HK-2 (cell line): ENCODE results near the gene CDC42BPG.
"Not testable (repeated sequence)": the region's sequence is repeated elsewhere in the genome, so short reads cannot be mapped to it uniquely, and the experiment has no call there.

Experiments used
- DNase-seq: peaks from one replicate; pipeline ENCODE4 v3.0.0-alpha.2; 2018; ENCODE audit not compliant: unreplicated experiment

CDC42BPG gene

GRCh38 chr11:64834723-64835615, 9.5 kb downstream of the CDC42BPG start:
- DNase-seq = peak; percentile 70

GRCh38 chr11:64834031-64834722, 10.3 kb downstream of the CDC42BPG start:
- DNase-seq = no peak

GRCh38 chr11:64833509-64833908, 10.9 kb downstream of the CDC42BPG start:
- DNase-seq = no peak

GRCh38 chr11:64833198-64833502, 11.3 kb downstream of the CDC42BPG start:
- no peak for DNase-seq

- DNase-seq = no peak
These were observed 11.8 kb downstream of the CDC42BPG start for GRCh38 chr11:64832467-64833197.

GRCh38 chr11:64831411-64831891, 13.0 kb downstream of the CDC42BPG start:
- no peak for DNase-seq

GRCh38 chr11:64829536-64830251, 14.8 kb downstream of the CDC42BPG start:
- no peak for DNase-seq

GRCh38 chr11:64827451-64827839, 17.0 kb downstream of the CDC42BPG start:
- DNase-seq = no peak

GRCh38 chr11:64826578-64827450, 17.6 kb downstream of the CDC42BPG start:
- DNase-seq = no peak

- no peak for DNase-seq
These were observed 18.4 kb downstream of the CDC42BPG start for GRCh38 chr11:64826062-64826461.

GRCh38 chr11:64823568-64824119, 20.8 kb downstream of the CDC42BPG start:
- no peak for DNase-seq

GRCh38 chr11:64817476-64817875, 27.0 kb downstream of the CDC42BPG start:
- DNase-seq = no peak

- not testable (repeated sequence) for DNase-seq
These were observed 29.0 kb downstream of the CDC42BPG start for GRCh38 chr11:64815433-64815832.

- no peak for DNase-seq
These were observed 29.7 kb downstream of the CDC42BPG start for GRCh38 chr11:64814712-64815187.

- no peak for DNase-seq
These were observed 30.6 kb downstream of the CDC42BPG start for GRCh38 chr11:64813826-64814225.

- DNase-seq = no peak
These were observed 33.6 kb downstream of the CDC42BPG start for GRCh38 chr11:64810891-64811272.

- DNase-seq = peak; percentile 89
These were observed 34.1 kb downstream of the CDC42BPG start, which contains the start of gene MEN1 for GRCh38 chr11:64810271-64810890. Gene MEN1 (minus strand): TSS chr11:64810551. CDS start chr11:64810109, 442 bp downstream.

- no peak for DNase-seq
These were observed 34.6 kb downstream of the CDC42BPG start for GRCh38 chr11:64809781-64810241.

- no peak for DNase-seq
These were observed 39.0 kb downstream of the CDC42BPG start for GRCh38 chr11:64805481-64805880.
